Duodenal mucosa (tissue), 2 donors: ENCODE data around the gene SV2A.
"Not testable (repeated sequence)": the region's sequence is repeated elsewhere in the genome, so short reads cannot be mapped to it uniquely, and the experiment has no call there.

Experiments
- H3K27ac ChIP-seq: one replicate; pipeline ENCODE4 v1.7.0; 2013; ENCODE audit warnings: low read depth, low read length
- H3K27me3 ChIP-seq, 2 donors: one replicate each; pipeline ENCODE4 v1.7.0; 2013; ENCODE audit warnings: low read length in 2 of 2, control low read depth in 1 of 2; ENCODE audit not compliant: insufficient read depth in 2 of 2, control insufficient read depth in 1 of 2
- H3K36me3 ChIP-seq, 2 donors: one replicate each; pipeline ENCODE4 v1.7.0; 2013; ENCODE audit warnings: low read length in 2 of 2, control low read depth in 1 of 2; ENCODE audit not compliant: insufficient read depth in 2 of 2, control insufficient read depth in 1 of 2
- H3K4me1 ChIP-seq, 2 donors: one replicate each; pipeline ENCODE4 v1.7.0; 2013; ENCODE audit warnings: low read length in 2 of 2, control low read depth in 1 of 2; ENCODE audit not compliant: insufficient read depth in 2 of 2, control insufficient read depth in 1 of 2
- H3K4me3 ChIP-seq, 2 donors: one replicate each; pipeline ENCODE4 v1.7.0; 2013; ENCODE audit warnings: low read length in 2 of 2, low read depth in 1 of 2
- H3K9ac ChIP-seq, 2 donors: one replicate each; pipeline ENCODE4 v1.7.0; 2013; ENCODE audit warnings: low read length in 2 of 2, low read depth in 1 of 2
- H3K9me3 ChIP-seq, 2 donors: one replicate each; pipeline ENCODE4 v1.7.0; 2013; ENCODE audit warnings: low read length in 2 of 2, control low read depth in 1 of 2; ENCODE audit not compliant: control insufficient read depth in 1 of 2

Gene SV2A

DNA sequence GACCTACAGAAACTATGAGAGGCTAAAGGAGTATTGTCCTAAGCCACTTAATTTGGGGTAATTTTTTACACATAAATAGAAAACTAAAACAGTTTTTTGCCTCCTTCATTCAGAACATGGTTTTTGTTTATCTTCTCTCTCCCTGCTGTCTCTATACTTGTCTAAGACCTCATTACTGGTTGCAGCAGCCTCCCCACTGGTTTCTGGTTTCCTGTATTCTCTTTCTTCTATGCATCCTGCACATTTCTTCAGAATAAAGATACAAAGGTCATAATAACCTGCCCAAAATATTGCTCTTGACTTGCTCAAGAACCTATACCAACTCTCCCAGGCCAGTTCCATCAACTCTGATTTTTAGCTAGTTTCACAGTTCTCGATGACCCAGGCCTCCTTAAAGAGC lies 38.1 kb downstream of the SV2A start:
- H3K4me3 ChIP-seq, result no peak overlapping the region
- H3K9me3 ChIP-seq, result no peaks in the 10 kb centered on the region
- H3K27me3 ChIP-seq, result no peaks in the 10 kb centered on the region
- H3K36me3 ChIP-seq, result no peaks in the 10 kb centered on the region
- no peak overlapping the region for H3K9ac ChIP-seq
- H3K4me1 ChIP-seq, result peaks cover 2 to 6% of the 10 kb centered on the region in 2 donors
- H3K27ac ChIP-seq, result no peak overlapping the region

DNA sequence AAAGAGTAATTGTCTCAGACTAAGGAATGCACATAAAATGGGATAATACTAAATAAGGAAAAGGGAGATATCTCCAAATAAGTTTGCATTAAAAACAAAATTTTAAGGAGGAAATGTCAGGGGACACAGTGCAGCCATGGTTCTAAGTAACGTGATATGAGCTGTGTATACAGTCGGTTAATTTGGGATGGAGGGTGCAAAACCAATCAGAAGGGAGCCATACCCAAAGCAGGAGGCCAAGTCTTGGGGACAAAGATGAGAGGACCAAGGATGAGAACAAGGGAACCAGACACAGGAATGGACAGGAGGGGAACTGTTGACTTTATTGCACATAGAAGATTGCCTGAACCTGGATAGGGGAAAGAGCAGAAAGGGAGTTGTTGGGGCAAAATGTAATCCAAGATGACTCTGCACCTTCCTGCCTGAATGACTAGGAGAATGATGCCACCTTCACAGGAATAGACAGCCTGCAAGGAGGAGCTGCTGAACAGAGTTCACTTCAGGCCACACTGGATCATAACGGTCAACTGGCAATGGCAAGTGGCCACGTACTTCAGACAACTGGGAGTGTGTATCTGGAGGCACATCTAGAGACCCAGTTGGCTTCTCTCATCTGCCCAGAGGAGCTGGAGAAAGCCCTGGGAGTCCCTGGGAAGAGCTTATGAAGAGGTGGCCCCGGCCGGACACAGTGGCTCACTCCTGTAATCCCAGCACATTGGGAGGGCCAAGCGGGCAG lies 40.3 kb downstream of the SV2A start:
- Histone ChIP-seq H3K27me3 (no peaks in the 10 kb centered on the region), H3K4me3 (no peak overlapping the region), H3K9me3 (no peaks in the 10 kb centered on the region), H3K9ac (no peak overlapping the region), H3K27ac (no peak overlapping the region), H3K36me3 (no peaks in the 10 kb centered on the region), H3K4me1 (no peaks in the 10 kb centered on the region)

DNA sequence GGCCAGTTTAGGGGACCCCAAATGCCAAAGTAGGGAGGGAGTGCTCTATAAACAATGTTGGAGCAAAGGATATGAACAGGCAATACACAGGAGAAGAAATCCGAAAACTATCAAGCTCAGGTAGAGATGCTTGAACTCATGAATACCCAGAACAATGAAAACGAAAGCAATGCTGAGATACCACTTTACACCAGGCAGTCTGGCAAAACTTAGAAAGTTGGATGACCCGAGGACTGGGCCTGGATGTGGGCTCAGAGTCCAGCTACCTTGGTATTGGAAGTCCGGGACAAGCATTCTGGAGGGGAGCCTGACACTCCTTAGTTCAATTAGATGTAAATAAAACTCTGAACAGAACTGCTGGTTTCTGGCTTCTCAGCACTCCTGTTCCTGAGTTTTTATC lies 44.6 kb downstream of the SV2A start:
- not testable (repeated sequence) for H3K9ac ChIP-seq, H3K4me1 ChIP-seq, H3K27me3 ChIP-seq, H3K36me3 ChIP-seq, H3K4me3 ChIP-seq, H3K9me3 ChIP-seq, H3K27ac ChIP-seq

DNA sequence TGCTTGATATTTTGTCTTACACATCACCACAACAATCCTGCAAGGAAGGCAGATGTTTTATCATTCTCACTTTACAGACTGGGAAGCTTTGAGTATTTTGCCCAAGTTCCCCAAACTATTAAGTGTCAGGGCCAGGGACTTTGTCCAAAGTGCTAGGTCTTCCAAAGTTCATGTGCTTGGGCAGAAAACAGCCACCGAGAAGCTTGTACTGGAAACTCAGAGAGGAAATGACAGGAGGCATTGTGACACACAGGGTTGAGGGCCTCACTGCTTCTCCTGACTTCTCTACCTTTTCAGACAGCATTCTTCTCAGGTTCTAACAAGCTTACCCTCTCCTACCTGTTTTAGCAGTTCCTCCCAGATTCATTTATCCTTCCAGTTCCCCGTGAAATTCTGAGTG lies 50.8 kb downstream of the SV2A start:
- not testable (repeated sequence) for H3K4me3 ChIP-seq, H3K36me3 ChIP-seq, H3K4me1 ChIP-seq, H3K9me3 ChIP-seq, H3K27ac ChIP-seq, H3K27me3 ChIP-seq, H3K9ac ChIP-seq

DNA sequence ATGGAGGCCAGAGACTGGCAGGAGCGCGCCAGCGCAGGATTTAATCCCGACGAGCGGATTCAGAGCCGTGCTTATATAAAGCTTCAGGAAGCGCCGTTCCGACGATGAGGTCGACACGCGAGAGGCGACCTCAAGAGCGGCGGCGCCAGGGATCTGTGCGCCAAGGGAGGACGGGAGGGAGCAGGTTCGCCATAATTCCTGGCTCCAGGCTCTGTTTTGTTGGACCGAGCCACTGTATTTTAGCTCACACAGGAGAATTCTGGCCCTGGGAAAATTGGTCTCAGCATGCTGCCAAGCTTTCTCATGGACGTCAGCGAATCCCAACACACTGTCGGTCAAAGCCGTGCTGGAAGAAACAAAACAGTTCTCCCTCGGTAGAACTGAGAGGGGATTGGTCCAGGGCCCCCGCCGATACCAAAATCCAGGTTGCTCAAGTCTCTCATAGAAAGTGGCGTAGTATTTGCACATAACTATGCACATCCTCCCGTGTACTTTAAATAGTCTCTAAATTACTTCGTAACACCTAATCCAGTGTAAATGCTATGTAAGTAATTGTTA lies 56.1 kb downstream of the SV2A start:
- not testable (repeated sequence) for H3K36me3 ChIP-seq, H3K9ac ChIP-seq, H3K9me3 ChIP-seq, H3K4me1 ChIP-seq, H3K27ac ChIP-seq, H3K4me3 ChIP-seq, H3K27me3 ChIP-seq

DNA sequence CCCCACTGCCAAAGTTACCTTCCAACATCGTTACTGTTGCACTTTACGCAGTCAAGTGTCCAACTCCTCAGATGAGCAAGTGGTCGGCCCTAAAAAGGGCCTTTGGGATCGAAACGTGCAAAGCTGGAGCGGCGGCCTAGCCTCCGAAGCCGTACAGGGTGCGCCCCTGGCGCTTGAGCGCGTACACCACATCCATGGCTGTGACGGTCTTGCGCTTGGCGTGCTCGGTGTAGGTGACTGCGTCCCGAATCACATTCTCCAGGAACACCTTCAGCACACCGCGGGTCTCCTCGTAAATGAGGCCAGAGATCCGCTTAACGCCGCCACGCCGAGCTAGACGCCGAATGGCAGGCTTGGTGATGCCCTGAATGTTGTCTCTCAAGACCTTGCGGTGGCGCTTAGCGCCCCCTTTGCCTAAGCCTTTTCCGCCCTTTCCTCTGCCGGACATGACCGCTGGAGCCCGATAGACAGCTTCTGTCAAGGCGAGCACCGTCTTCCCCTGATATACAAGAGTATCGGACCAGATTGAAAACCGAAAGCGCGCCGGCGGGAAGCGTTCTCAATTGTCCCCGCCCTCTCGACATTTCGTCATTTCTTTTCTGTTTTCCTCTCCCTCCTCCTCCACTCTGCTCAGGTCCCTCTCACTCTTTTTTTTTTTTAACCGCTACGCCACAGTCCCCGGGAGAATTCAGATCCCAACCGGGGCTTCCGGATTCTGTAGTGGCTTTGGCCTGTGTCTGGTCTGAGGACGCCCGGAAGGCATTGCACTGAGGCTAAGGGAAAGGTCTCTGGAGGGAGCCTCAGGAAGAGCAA lies 56.8 kb downstream of the SV2A start:
- not testable (repeated sequence) for H3K36me3 ChIP-seq, H3K27me3 ChIP-seq, H3K27ac ChIP-seq, H3K9ac ChIP-seq, H3K4me3 ChIP-seq, H3K9me3 ChIP-seq, H3K4me1 ChIP-seq

DNA sequence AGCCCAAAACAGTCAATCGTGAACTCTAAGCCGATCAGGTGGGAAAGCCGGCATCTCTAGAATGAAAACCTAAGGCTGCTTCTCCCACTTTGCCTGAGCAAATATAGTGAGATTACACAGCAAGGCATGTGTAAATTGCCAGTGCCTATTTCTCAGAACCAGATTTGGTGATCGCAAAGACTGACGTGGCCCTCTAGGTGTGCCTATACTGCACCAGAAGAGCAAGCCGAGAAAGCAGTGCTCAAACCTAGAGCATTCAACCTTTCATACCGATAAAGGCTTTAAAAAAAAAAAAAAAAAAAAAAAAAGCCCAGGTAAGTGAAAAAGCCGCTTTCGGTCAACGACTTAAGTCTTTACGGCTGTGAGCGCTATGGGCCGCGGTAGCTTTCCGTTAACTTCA lies 57.4 kb downstream of the SV2A start:
- H3K4me3 ChIP-seq, H3K9me3 ChIP-seq, H3K4me1 ChIP-seq, H3K36me3 ChIP-seq, H3K27me3 ChIP-seq, H3K9ac ChIP-seq, H3K27ac ChIP-seq: not testable (repeated sequence)
